ENCODE data around the gene PPP6R1. TPM values are rescaled to one million over a fixed set of nuclear protein-coding genes. Genes with fewer than 3 reads are reported as not detected.

Gene PPP6R1
- total RNA-seq, 1 donor from 2014 or later = 180 TPM

DNA sequence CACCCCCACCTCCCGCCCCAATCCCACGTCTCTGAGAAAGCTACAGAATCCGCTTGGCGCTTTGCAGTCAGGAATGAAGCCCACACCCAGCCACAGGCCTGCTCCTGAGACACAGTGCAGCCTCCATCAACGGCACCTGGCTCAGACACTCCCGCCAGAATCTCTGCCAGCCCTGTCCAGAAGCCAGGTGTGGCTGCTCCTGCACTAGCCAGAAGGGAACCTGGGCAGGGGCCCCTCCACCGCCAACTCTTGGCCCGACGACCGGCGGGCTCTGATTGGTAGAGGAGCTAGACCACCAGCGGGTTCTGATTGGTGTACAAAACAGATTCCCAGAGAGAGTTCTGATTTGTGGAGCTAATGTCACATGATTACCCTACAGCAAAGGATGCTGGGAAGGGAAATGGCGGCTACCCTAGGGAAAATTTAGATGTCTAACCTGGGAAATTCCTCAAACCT lies 2.9 kb upstream of the PPP6R1 start:
- DNase-seq (ENCODE audit: low spot score) = no peak
- H3K9me3 Mint-ChIP-seq = peaks cover 6% of the 10 kb centered on the region
- H3K27ac Mint-ChIP-seq = no peak overlapping the region
- no peaks in the 10 kb centered on the region for H3K27me3 Mint-ChIP-seq (ENCODE audit: low read depth)
- H3K4me1 Mint-ChIP-seq (ENCODE audit: low read depth) = peaks cover 20% of the 10 kb centered on the region
- intact Hi-C loops (cut with micrococcal nuclease) = no loop called here
- H3K4me3 Mint-ChIP-seq (ENCODE audit: low read depth) = no peak overlapping the region
- peaks cover 23% of the 10 kb centered on the region for H3K36me3 Mint-ChIP-seq (ENCODE audit: low read depth)

DNA sequence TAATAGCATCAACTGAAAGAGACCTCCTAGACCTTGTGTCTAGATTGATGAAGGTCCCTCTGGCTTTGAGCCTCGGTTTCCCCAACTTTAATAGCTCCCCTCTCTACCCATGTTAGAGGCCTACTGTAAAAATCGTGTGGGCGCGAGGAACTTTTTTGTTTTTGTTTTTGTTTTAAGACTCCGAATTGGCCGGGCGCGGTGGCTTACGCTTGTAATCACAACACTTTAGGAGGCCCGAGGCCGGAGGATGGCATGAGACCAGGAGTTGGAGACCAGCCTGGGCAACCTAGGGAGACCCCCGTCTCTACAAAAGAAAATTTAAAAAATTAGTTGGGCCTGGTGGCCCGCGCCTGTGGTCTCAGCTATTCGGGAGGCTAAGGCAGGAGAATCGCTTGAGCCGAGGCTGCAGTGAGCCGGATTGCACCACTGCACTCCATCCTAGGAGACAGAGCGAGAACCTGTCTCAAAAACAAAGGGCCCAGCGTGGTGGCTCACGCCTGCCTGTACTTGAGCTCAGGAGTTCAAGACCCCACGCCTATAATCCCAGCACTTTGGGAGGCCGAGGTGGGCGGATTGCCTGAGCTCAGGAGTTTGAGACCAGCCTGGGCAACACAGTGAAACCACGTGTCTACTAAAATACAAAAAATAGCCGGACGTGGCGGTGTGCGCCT lies 858 bp upstream of the PPP6R1 start:
- H3K27me3 Mint-ChIP-seq (ENCODE audit: low read depth) = no peaks in the 10 kb centered on the region
- DNase-seq (ENCODE audit: low spot score) = no peak
- peak overlapping the region; percentile 83 for H3K4me3 Mint-ChIP-seq (ENCODE audit: low read depth)
- peaks cover 37% of the 10 kb centered on the region for H3K36me3 Mint-ChIP-seq (ENCODE audit: low read depth)
- intact Hi-C loops (cut with micrococcal nuclease) = loop anchor here (1.0 to 10.0 kb wide), 9 partner anchors 21 to 1055 kb away; partner anchors contain the start of genes CCDC106, HSPBP1, KMT5C and PPP1R12C
- H3K9me3 Mint-ChIP-seq = no peaks in the 10 kb centered on the region
- H3K4me1 Mint-ChIP-seq (ENCODE audit: low read depth) = peaks cover 39% of the 10 kb centered on the region
- H3K27ac Mint-ChIP-seq = peak overlapping the region; percentile 97

GRCh38 chr19:55258476-55258827 lies 365 bp downstream of the PPP6R1 start:
- peak; percentile 34 for DNase-seq (ENCODE audit: low spot score)
- intact Hi-C loops (cut with micrococcal nuclease) = loop anchor here (2.0 to 10.0 kb wide), 5 partner anchors 81 to 1054 kb away; partner anchors contain the start of genes CCDC106, PPP1R12C, RPS9 and ZNF580
- Mint-ChIP-seq H3K9me3 (no peaks in the 10 kb centered on the region), H3K27me3 (ENCODE audit: low read depth) (no peaks in the 10 kb centered on the region), H3K27ac (peak overlapping the region; percentile 97), H3K4me1 (ENCODE audit: low read depth) (peaks cover 49% of the 10 kb centered on the region), H3K36me3 (ENCODE audit: low read depth) (peaks cover 44% of the 10 kb centered on the region), H3K4me3 (ENCODE audit: low read depth) (peak overlapping the region; percentile 83)

- Mint-ChIP-seq H3K27ac (peak overlapping the region; percentile 94), H3K36me3 (ENCODE audit: low read depth) (peaks cover 46% of the 10 kb centered on the region), H3K27me3 (ENCODE audit: low read depth) (no peaks in the 10 kb centered on the region), H3K4me3 (ENCODE audit: low read depth) (peak overlapping the region; percentile 92), H3K4me1 (ENCODE audit: low read depth) (peaks cover 55% of the 10 kb centered on the region), H3K9me3 (no peaks in the 10 kb centered on the region)
- no peak for DNase-seq (ENCODE audit: low spot score)
- intact Hi-C loops (cut with micrococcal nuclease) = loop anchor here (2.0 to 10.0 kb wide), 5 partner anchors 80 to 1053 kb away; partner anchors contain the start of genes CCDC106, PPP1R12C, RPS9 and ZNF580
Measured at GRCh38 chr19:55257461-55258420, 1.1 kb downstream of the PPP6R1 start.

DNA sequence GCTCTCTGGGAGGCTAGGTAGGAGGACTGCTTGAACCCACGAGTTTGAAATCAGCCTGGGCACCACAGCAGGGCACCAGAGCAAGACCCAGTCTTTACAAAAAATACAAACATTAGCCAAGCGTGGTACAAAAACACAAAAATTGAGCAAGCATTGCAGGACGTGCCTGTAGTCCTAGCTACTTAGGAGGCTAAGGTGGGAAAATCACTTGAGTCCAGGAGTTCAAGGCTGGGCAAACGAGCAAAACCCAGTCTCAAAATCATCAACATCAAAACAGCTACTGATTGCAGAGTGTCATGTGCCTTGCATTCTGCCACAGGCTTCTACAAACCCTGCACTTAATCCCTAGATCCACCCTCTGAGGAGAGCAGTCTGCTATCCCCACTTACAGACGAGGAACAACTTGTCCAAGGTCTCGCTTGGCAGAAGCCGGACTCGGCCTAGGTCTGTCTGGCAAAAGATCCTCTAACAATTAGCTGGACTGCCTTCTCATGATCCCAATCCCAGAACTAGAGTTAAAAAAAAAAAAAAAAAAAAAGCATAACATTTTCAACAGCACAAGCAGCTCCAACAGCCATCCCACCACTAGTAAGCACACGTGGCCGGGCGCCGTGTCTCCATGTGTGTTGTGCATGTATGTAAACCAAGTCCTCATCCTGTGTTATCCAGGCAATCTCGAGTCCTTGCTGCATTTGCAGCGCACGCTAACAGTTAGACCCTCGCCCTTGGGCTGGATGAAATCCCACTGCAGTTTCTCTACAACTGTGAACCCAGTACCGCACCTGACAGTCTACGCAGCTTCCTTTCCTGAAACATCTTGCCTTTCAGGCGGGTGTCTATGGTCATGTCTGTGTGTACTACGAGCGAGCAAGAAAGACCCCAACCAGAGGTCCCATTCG lies 2.0 kb downstream of the PPP6R1 start:
- peak overlapping the region; percentile 94 for H3K27ac Mint-ChIP-seq
- H3K27me3 Mint-ChIP-seq (ENCODE audit: low read depth) = no peaks in the 10 kb centered on the region
- peaks cover 56% of the 10 kb centered on the region for H3K4me1 Mint-ChIP-seq (ENCODE audit: low read depth)
- peak overlapping the region; percentile 92 for H3K4me3 Mint-ChIP-seq (ENCODE audit: low read depth)
- peaks cover 44% of the 10 kb centered on the region for H3K36me3 Mint-ChIP-seq (ENCODE audit: low read depth)
- intact Hi-C loops (cut with micrococcal nuclease) = loop anchor here (5.0 to 10.0 kb wide), 4 partner anchors 80 to 1052 kb away; partner anchors contain the start of genes CCDC106, PPP1R12C, RPS9 and ZNF580
- no peak for DNase-seq (ENCODE audit: low spot score)
- H3K9me3 Mint-ChIP-seq = no peaks in the 10 kb centered on the region

DNA sequence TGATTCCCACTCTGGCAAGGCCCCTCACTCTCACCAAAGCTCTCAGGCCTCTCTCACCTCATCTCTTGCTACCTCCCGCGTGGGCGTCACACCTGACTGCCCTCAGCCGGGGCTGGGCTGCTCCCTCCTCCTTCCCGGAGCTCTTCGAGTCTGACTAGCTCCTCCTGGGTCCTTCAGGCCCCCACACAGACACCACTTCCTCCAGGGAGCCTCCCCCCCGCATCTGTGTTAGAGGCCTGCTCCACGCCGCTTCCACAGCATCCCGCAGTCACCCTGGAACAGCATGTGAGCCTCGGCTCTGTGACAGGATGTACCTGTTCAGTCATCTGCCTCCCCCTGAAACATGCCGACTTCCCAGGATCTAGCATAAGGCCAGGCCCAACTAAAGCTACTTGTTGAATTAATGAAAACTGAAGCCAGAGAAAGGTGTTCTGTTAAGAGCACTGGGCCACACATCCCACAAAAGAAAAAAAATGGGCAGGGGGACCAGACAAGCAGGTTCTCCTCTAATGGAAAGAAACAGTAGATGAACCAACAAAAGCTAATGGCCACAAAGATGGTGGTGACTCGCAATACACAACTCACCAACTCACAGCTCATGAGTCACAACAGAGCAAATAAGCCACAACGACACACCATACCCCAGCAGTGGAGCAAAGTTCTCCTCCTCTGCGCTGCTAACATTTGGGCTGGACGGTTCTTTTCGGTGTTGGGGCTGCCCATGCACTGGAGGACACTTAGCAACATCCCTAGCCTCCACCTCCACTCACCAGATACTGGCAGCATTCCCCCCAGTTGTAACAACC lies 3.0 kb downstream of the PPP6R1 start:
- H3K9me3 Mint-ChIP-seq = no peaks in the 10 kb centered on the region
- intact Hi-C loops (cut with micrococcal nuclease) = loop anchor here (5.0 to 10.0 kb wide), 4 partner anchors 79 to 1051 kb away; partner anchors contain the start of genes CCDC106, PPP1R12C, RPS9 and ZNF580
- peak overlapping the region; percentile 92 for H3K4me3 Mint-ChIP-seq (ENCODE audit: low read depth)
- peak; percentile 27 for DNase-seq (ENCODE audit: low spot score)
- H3K36me3 Mint-ChIP-seq (ENCODE audit: low read depth) = peaks cover 52% of the 10 kb centered on the region
- no peaks in the 10 kb centered on the region for H3K27me3 Mint-ChIP-seq (ENCODE audit: low read depth)
- peak overlapping the region; percentile 94 for H3K27ac Mint-ChIP-seq
- peaks cover 66% of the 10 kb centered on the region for H3K4me1 Mint-ChIP-seq (ENCODE audit: low read depth)

- no peaks in the 10 kb centered on the region for H3K27me3 Mint-ChIP-seq (ENCODE audit: low read depth)
- peak overlapping the region; percentile 92 for H3K4me3 Mint-ChIP-seq (ENCODE audit: low read depth)
- peaks cover 54% of the 10 kb centered on the region for H3K36me3 Mint-ChIP-seq (ENCODE audit: low read depth)
- H3K9me3 Mint-ChIP-seq = no peaks in the 10 kb centered on the region
- no peak for DNase-seq (ENCODE audit: low spot score)
- peaks cover 63% of the 10 kb centered on the region for H3K4me1 Mint-ChIP-seq (ENCODE audit: low read depth)
- H3K27ac Mint-ChIP-seq = peak overlapping the region; percentile 94
- intact Hi-C loops (cut with micrococcal nuclease) = loop anchor here (5.0 to 10.0 kb wide), 3 partner anchors 37 to 1050 kb away; partner anchors contain the start of genes CCDC106, RPS9, ZNF580 and ZNF581
Measured at GRCh38 chr19:55254625-55254977, 4.2 kb downstream of the PPP6R1 start.

DNA sequence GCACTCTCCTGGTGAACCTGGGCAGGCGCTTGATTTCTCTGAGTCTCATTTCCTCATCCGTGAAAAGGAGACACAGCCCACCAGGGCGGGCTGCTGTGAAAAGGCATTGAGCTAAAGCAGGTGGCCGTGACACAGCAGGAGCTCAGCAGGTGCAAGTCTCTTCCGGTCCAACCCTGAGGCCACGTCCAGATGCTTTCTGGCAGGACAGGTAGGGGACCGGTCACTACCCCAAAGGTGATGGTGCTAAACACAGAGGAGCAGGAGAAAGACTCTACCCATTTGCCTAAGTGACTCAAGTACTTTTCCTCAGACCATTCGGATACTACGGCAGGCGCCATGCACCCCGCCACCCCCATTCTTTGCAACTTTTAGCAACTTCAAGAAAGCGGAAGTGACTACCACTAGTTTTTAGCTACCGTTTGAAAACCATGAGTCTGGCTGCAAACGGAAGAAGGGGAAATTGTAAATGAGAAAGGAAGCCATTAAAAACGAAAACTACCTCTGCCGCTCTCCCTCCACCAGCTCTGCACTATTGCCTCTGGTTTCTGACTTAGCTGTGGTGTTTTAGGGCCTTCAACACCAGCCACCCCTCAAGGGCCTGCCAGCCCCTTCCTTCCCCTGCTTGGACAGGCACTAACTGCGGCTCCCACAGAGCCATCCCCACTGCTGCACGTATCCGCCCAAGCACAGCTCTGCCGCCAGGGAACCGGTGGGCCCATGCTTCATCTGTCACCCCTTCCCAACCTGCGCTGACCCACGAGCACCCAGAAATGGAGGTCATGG lies 4.8 kb downstream of the PPP6R1 start:
- H3K4me1 Mint-ChIP-seq (ENCODE audit: low read depth) = peaks cover 59% of the 10 kb centered on the region
- no peaks in the 10 kb centered on the region for H3K27me3 Mint-ChIP-seq (ENCODE audit: low read depth)
- no peaks in the 10 kb centered on the region for H3K9me3 Mint-ChIP-seq
- DNase-seq (ENCODE audit: low spot score) = peak; percentile 54
- peak overlapping the region; percentile 94 for H3K27ac Mint-ChIP-seq
- peaks cover 54% of the 10 kb centered on the region for H3K36me3 Mint-ChIP-seq (ENCODE audit: low read depth)
- H3K4me3 Mint-ChIP-seq (ENCODE audit: low read depth) = peak overlapping the region; percentile 92
- intact Hi-C loops (cut with micrococcal nuclease) = loop anchor here (5.0 to 10.0 kb wide), 3 partner anchors 37 to 1049 kb away; partner anchors contain the start of genes CCDC106, RPS9, ZNF580 and ZNF581

- intact Hi-C loops (cut with micrococcal nuclease) = loop anchor here (5.0 to 10.0 kb wide), 3 partner anchors 36 to 1048 kb away; partner anchors contain the start of genes CCDC106, RPS9, ZNF580 and ZNF581
Measured at GRCh38 chr19:55252760-55253663, 5.8 kb downstream of the PPP6R1 start.

More at GRCh38 chr19:55252760-55253663, 5.8 kb downstream of the PPP6R1 start:
- DNase-seq (ENCODE audit: low spot score) = no peak
- Mint-ChIP-seq H3K27ac (peak overlapping the region; percentile 94), H3K4me3 (ENCODE audit: low read depth) (peak overlapping the region; percentile 92), H3K9me3 (no peaks in the 10 kb centered on the region), H3K27me3 (ENCODE audit: low read depth) (no peaks in the 10 kb centered on the region), H3K4me1 (ENCODE audit: low read depth) (peaks cover 60% of the 10 kb centered on the region), H3K36me3 (ENCODE audit: low read depth) (peaks cover 57% of the 10 kb centered on the region)
